Panc1 (cell line): Measurements from ENCODE around the gene ZXDA. TPM values are rescaled to one million over a fixed set of nuclear protein-coding genes. Genes with fewer than 3 reads are reported as not detected.
A peak's percentile ranks its signal among the peaks of the same experiment; 100 is the strongest.
"Not testable (repeated sequence)": the region's sequence is repeated elsewhere in the genome, so short reads cannot be mapped to it uniquely, and the experiment has no call there.

ENCODE experiments used
- ATAC-seq: fragments of 200-7000 bp; cut with Tn5 transposase; 2 replicates; pipeline ENCODE4 v1.9.1; 2020; ENCODE audit warnings: mild to moderate bottlenecking, moderate library complexity
- Bru-seq: library from RNA; stranded (reverse); fragments of 400-500 nt; gene quantifications from one replicate; lab custom pipeline; 2021; lab: Mats Ljungman, UMichigan
- BruChase-seq, 2 experiments: library from RNA; stranded (reverse); fragments of 400-500 nt; gene quantifications; one replicate each; lab custom pipeline; 2021; lab: Mats Ljungman, UMichigan
- BruUV-seq: library from RNA; stranded (reverse); fragments of 400-500 nt; replicated peaks from 2 replicates; lab custom pipeline; 2021; lab: Mats Ljungman, UMichigan
- CTCF ChIA-PET: fragments of 300-600 bp; sonication (Branson Sonifier 250); formaldehyde crosslinking; loops from one replicate; lab custom pipeline; 2022; ENCODE audit warnings: antibody characterized with exemption; lab: Charles Lee
- POLR2A ChIA-PET: fragments of 300-600 bp; sonication (Branson Sonifier 250); formaldehyde crosslinking; loops from one replicate; lab custom pipeline; 2022; ENCODE audit warnings: antibody characterized with exemption; lab: Charles Lee
- DNase-seq: peaks from one replicate; pipeline ENCODE4 v3.0.0-alpha.2; 2010; ENCODE audit warnings: low read depth, low spot score
- H3K27ac ChIP-seq: 2 replicates; pipeline ENCODE4 v1.5.1; 2011; ENCODE audit warnings: mild to moderate bottlenecking, low read length, inconsistent platforms
- H3K27me3 ChIP-seq: fragments of 200-500 bp; sonication (Bioruptor generic); 2 replicates; pipeline ENCODE4 v1.6.0; 2014; ENCODE audit warnings: low read length, inconsistent platforms; ENCODE audit not compliant: control insufficient read depth, insufficient read depth
- H3K36me3 ChIP-seq: fragments of 200-500 bp; sonication (Bioruptor generic); 2 replicates; pipeline ENCODE4 v1.5.1; 2014; ENCODE audit warnings: inconsistent platforms, mild to moderate bottlenecking, low read length, moderate library complexity; ENCODE audit not compliant: control insufficient read depth, insufficient read depth
- H3K4me1 ChIP-seq: 2 replicates; pipeline ENCODE4 v1.5.1; 2011; ENCODE audit warnings: inconsistent platforms, mild to moderate bottlenecking, low read length, moderate library complexity; ENCODE audit not compliant: control insufficient read depth, insufficient read depth
- H3K4me3 ChIP-seq, 2 experiments: 2 replicates each; pipeline ENCODE4 v1.5.1; 2011 to 2012; ENCODE audit warnings: low read depth in 2 of 2, low read length in 2 of 2, mild to moderate bottlenecking in 2 of 2, inconsistent platforms in 1 of 2, moderate library complexity in 1 of 2
- H3K9me3 ChIP-seq: fragments of 200-500 bp; sonication (Bioruptor generic); 2 replicates; pipeline ENCODE4 v1.5.1; 2014; ENCODE audit warnings: low read depth, mild to moderate bottlenecking, inconsistent platforms, low read length, moderate library complexity; ENCODE audit not compliant: control insufficient read depth, insufficient read depth
- POLR2AphosphoS5 ChIP-seq: IDR thresholded peaks from 2 replicates; pipeline ENCODE4 v1.6.1; 2012; ENCODE audit warnings: mild to moderate bottlenecking, low read depth, low read length, moderate library complexity
- SIN3A ChIP-seq: IDR thresholded peaks from 2 replicates; pipeline ENCODE4 v1.6.1; 2012; ENCODE audit warnings: low read depth, mild to moderate bottlenecking, low read length, moderate library complexity, borderline replicate concordance; ENCODE audit not compliant: insufficient read depth
- TCF7L2 ChIP-seq: IDR thresholded peaks from 2 replicates; pipeline ENCODE4 v1.6.1; 2011; ENCODE audit warnings: mild to moderate bottlenecking, low read depth, low read length, inconsistent platforms
- in situ Hi-C: cut with HindIII; loops from 2 replicates; pipeline ENCODE4 v1.10.0; 2016; ENCODE audit warnings: low sequenced_read_pairs, low pct_unique_long_range_greater_than_20kb
- intact Hi-C: fragments of 100-400 bp; cut with micrococcal nuclease; formaldehyde crosslinking; loops from one replicate; pipeline ENCODE4 v1.10.0; 2022; ENCODE audit not compliant: unreplicated experiment
- long read RNA-seq: library from polyadenylated mRNA; unstranded; transcript quantifications from one replicate; pipeline ENCODE4 v2.0.0, GENCODE V29; 2021; ENCODE audit not compliant: unreplicated experiment
- polyA plus RNA-seq: library from polyadenylated mRNA; unstranded; fragments of >200 nt; gene quantifications from one replicate; pipeline ENCODE4 v1.2.1, GENCODE V29; 2012; ENCODE audit warnings: missing spikeins; ENCODE audit not compliant: insufficient read length
- total RNA-seq: library from RNA; stranded (reverse); gene quantifications from one replicate; pipeline ENCODE4 v1.2.1, GENCODE V29; 2021; ENCODE audit not compliant: unreplicated experiment
- TF ChIP-seq, protein P1 (sequence below), 2 experiments: IDR thresholded peaks; 2 replicates each; pipeline ENCODE4 v1.6.1; 2011 to 2012; ENCODE audit warnings: low read depth in 2 of 2, control low read depth in 1 of 2, low read length in 1 of 2, mild to moderate bottlenecking in 1 of 2, moderate library complexity in 1 of 2; ENCODE audit not compliant: insufficient read depth in 1 of 2
- TF ChIP-seq, protein P2 (sequence below): fragments of 450-650 bp; IDR thresholded peaks from 2 replicates; pipeline ENCODE4 v1.5.1; 2017; ENCODE audit warnings: mild to moderate bottlenecking

The ZXDA gene
- 3.9 TPM for total RNA-seq
- polyA plus RNA-seq = 2.1 TPM
- Bru-seq, nascent RNA = percentile 63 among the genes with signal in this experiment
- percentile 85 among the genes with signal in this experiment for BruChase-seq, experiment 1, labeled RNA remaining after a 2-hour chase
- BruChase-seq, experiment 2, labeled RNA remaining after a 6-hour chase = percentile 57 among the genes with signal in this experiment
- long read RNA-seq, full-length matches to known transcripts = 14 of 14 reads
- long read RNA-seq, partial matches to known transcripts = 0 of 14 reads
- long read RNA-seq, other reads (novel, unspliced or antisense) = 0 of 14 reads

DNA sequence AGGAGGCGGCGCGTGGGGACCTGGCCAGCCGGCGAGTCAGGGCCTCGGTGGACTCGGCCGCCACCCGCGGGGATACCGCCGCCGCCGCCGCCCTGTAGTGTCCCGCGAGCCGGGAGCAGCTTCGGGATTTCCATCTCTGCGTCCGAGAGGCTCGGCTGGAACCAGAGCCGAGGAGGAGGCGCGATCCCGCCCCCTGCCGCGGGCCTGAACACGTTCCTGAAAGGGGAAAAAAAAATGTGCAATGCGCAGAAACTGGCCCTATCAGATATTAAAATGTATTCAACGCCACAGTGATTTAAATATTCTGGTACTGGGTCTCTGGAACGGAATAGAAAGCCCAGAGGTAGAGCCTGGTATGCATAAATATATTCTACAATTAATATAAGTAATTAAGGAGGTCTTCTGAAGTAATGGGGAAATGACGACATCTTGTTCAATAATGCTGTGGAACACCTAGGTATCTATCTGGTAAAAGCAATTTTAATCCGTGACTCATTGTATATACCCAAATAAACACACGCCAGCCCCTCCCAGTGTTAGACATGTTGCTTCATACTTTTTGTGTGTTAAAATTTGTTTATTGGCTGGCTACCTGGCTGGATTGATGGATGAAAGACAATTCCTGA is at the start of gene ZXDA:
Gene ZXDA (minus strand): TSS at position 172 of the 626 bp plus-strand sequence. CDS start 38 bp downstream, at position 134.
- POLR2A ChIA-PET, H3K36me3 ChIP-seq, intact Hi-C loops, DNase-seq, H3K9me3 ChIP-seq, in situ Hi-C loops, BruUV-seq, CTCF ChIA-PET, H3K27me3 ChIP-seq: not testable (repeated sequence)
- Histone ChIP-seq H3K4me3 (peak within 1 kb of the TSS; percentile 46 to 58), H3K27ac (peak within 1 kb of the TSS; percentile 89), H3K4me1 (peaks cover 15% of the 10 kb centered on the region)
- peak; percentile 81 for ATAC-seq

DNA sequence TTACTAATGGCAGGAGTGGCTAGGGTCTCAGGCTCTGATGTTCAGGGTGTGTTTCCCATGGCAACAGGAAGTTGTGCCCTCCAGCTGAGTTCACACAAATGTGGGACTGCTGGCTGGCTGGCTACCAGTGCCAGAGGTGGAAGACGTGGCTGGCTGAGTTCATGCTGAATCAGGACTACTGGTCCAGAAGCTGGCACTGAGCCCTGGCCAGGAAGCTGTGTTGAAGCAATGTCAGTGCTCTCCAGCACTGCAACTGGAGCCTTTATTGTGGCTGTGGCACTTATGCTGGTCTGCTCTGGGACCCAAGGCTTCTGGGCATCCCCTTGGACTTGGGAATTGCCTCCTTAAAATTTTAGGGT is 42.0 kb upstream of the ZXDA start:
- BruUV-seq = no TSS peak

More for the DNA sequence above, 42.0 kb upstream of the ZXDA start:
- TF ChIP-seq, protein P1, sequence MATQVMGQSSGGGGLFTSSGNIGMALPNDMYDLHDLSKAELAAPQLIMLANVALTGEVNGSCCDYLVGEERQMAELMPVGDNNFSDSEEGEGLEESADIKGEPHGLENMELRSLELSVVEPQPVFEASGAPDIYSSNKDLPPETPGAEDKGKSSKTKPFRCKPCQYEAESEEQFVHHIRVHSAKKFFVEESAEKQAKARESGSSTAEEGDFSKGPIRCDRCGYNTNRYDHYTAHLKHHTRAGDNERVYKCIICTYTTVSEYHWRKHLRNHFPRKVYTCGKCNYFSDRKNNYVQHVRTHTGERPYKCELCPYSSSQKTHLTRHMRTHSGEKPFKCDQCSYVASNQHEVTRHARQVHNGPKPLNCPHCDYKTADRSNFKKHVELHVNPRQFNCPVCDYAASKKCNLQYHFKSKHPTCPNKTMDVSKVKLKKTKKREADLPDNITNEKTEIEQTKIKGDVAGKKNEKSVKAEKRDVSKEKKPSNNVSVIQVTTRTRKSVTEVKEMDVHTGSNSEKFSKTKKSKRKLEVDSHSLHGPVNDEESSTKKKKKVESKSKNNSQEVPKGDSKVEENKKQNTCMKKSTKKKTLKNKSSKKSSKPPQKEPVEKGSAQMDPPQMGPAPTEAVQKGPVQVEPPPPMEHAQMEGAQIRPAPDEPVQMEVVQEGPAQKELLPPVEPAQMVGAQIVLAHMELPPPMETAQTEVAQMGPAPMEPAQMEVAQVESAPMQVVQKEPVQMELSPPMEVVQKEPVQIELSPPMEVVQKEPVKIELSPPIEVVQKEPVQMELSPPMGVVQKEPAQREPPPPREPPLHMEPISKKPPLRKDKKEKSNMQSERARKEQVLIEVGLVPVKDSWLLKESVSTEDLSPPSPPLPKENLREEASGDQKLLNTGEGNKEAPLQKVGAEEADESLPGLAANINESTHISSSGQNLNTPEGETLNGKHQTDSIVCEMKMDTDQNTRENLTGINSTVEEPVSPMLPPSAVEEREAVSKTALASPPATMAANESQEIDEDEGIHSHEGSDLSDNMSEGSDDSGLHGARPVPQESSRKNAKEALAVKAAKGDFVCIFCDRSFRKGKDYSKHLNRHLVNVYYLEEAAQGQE (IDR thresholded peaks at IDR 0.05; ENCODE audit: insufficient read depth in 1 of 2, low read depth in 2 of 2, low read length in 1 of 2) = no peak
- TF ChIP-seq TCF7L2 (no peak), SIN3A (no peak), POLR2AphosphoS5 (no peak)
- TF ChIP-seq, protein P2, sequence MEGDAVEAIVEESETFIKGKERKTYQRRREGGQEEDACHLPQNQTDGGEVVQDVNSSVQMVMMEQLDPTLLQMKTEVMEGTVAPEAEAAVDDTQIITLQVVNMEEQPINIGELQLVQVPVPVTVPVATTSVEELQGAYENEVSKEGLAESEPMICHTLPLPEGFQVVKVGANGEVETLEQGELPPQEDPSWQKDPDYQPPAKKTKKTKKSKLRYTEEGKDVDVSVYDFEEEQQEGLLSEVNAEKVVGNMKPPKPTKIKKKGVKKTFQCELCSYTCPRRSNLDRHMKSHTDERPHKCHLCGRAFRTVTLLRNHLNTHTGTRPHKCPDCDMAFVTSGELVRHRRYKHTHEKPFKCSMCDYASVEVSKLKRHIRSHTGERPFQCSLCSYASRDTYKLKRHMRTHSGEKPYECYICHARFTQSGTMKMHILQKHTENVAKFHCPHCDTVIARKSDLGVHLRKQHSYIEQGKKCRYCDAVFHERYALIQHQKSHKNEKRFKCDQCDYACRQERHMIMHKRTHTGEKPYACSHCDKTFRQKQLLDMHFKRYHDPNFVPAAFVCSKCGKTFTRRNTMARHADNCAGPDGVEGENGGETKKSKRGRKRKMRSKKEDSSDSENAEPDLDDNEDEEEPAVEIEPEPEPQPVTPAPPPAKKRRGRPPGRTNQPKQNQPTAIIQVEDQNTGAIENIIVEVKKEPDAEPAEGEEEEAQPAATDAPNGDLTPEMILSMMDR = no peak
- ATAC-seq (no peak), DNase-seq (no peak)
- Histone ChIP-seq H3K4me3 (no peak overlapping the region), H3K27ac (no peak overlapping the region), H3K9me3 (no peaks in the 10 kb centered on the region), H3K4me1 (no peaks in the 10 kb centered on the region), H3K27me3 (no peaks in the 10 kb centered on the region), H3K36me3 (no peaks in the 10 kb centered on the region)
- POLR2A ChIA-PET = no interaction called here
- intact Hi-C loops (no loop called here), in situ Hi-C loops (no loop called here)
- CTCF ChIA-PET = no interaction called here
